HCT116 (cell line): ENCODE measurements around the gene SLC17A8.

Experiments
- CTCF ChIP-seq, 3 experiments: fragments of 200-600 bp in 1 of 3; sonication (generic) in 1 of 3; IDR thresholded peaks in 2 of 3; conservative IDR thresholded peaks in 1 of 3; 2 replicates each; pipeline ENCODE4 v1.5.1; 2012 to 2017; ENCODE audit warnings: low read depth in 2 of 3, low read length in 2 of 3, antibody characterized with exemption in 1 of 3, borderline replicate concordance in 1 of 3, control low read depth in 1 of 3, mild to moderate bottlenecking in 1 of 3, mixed read lengths in 1 of 3, mixed run types in 1 of 3, moderate library complexity in 1 of 3; ENCODE audit not compliant: insufficient read depth in 1 of 3
- EZH2phosphoT487 ChIP-seq: fragments of 200-600 bp; IDR thresholded peaks from 2 replicates; pipeline ENCODE4 v1.6.1; 2018; ENCODE audit warnings: antibody characterized with exemption, borderline replicate concordance
- POLR2A ChIP-seq: IDR thresholded peaks from 2 replicates; pipeline ENCODE4 v1.7.0; 2011; ENCODE audit warnings: borderline replicate concordance; ENCODE audit not compliant: insufficient read depth, insufficient read length; ENCODE audit errors: extremely low read depth
- POLR2AphosphoS5 ChIP-seq: IDR thresholded peaks from 2 replicates; pipeline ENCODE4 v1.6.1; 2011; ENCODE audit warnings: mild to moderate bottlenecking, low read depth, low read length, moderate library complexity
- RAD21 ChIP-seq: IDR thresholded peaks from 2 replicates; pipeline ENCODE4 v1.6.1; 2012; ENCODE audit warnings: low read depth, mild to moderate bottlenecking
- SP1 ChIP-seq: IDR thresholded peaks from 2 replicates; pipeline ENCODE4 v1.6.1; 2012; ENCODE audit warnings: low read depth
- YY1 ChIP-seq: IDR thresholded peaks from 2 replicates; pipeline ENCODE4 v1.6.1; 2011; ENCODE audit warnings: low read length, low read depth, moderate library complexity, mild to moderate bottlenecking; ENCODE audit not compliant: insufficient replicate concordance; ENCODE audit errors: extremely low read depth
- TF ChIP-seq, protein P1 (sequence below): IDR thresholded peaks from 2 replicates; pipeline ENCODE4 v1.6.1; 2012; ENCODE audit warnings: low read depth

DNA sequence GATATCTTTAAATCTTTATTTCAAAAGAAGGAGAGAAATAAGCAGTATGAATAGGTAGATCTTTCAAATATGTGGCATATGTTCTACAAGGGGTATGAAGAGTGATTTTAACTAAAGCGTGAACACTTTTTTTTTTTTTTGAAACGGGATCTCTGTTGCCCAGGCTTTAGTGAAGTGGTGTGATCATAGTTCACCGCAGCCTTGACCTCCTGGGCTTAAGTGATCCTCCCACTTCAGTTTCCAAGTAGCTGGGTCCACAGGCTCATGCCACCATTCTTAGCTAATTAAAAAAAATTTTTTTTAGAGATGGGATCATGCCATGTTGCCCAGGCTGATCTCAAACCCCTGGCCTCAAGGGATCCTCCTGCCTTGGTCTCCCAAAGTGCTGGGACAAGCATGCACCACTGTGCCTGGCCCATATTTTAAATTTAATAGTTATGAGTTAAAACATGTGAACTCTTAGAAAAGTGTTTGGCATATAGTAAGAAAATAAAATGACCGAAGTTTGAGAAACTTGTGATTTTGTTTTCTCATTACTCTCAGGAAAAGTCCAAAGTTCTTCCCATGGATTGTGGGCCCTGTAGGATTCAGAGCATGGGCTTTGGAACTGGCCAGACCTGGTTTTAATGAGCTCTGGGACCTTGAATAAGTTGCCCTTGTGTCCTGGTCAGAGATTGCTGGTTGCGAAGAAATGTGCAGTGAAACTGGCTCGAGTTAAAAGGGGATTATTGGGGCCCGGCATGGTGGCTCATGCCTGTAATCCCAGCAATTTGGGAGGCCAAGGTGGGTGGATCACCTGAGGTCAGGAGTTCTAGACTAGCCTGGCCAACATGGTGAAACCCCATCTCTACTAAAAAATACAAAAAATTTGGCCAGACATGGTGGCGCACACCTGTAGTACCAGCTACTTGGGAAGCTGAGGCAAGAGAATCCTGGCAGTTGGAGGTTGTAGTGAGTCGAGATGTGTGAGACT, 27.0 kb downstream of the SLC17A8 start:
- no peak for TF ChIP-seq SP1
- no peak for TF ChIP-seq RAD21
- no peak for TF ChIP-seq CTCF (IDR thresholded peaks at IDR 0.05 in 2 of 3, conservative IDR thresholded peaks at IDR 0.05 in 1 of 3; ENCODE audit: borderline replicate concordance in 1 of 3, insufficient read depth in 1 of 3, low read depth in 2 of 3, low read length in 2 of 3)
- TF ChIP-seq YY1 = no peak
- TF ChIP-seq, protein P1, sequence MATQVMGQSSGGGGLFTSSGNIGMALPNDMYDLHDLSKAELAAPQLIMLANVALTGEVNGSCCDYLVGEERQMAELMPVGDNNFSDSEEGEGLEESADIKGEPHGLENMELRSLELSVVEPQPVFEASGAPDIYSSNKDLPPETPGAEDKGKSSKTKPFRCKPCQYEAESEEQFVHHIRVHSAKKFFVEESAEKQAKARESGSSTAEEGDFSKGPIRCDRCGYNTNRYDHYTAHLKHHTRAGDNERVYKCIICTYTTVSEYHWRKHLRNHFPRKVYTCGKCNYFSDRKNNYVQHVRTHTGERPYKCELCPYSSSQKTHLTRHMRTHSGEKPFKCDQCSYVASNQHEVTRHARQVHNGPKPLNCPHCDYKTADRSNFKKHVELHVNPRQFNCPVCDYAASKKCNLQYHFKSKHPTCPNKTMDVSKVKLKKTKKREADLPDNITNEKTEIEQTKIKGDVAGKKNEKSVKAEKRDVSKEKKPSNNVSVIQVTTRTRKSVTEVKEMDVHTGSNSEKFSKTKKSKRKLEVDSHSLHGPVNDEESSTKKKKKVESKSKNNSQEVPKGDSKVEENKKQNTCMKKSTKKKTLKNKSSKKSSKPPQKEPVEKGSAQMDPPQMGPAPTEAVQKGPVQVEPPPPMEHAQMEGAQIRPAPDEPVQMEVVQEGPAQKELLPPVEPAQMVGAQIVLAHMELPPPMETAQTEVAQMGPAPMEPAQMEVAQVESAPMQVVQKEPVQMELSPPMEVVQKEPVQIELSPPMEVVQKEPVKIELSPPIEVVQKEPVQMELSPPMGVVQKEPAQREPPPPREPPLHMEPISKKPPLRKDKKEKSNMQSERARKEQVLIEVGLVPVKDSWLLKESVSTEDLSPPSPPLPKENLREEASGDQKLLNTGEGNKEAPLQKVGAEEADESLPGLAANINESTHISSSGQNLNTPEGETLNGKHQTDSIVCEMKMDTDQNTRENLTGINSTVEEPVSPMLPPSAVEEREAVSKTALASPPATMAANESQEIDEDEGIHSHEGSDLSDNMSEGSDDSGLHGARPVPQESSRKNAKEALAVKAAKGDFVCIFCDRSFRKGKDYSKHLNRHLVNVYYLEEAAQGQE = no peak
- TF ChIP-seq POLR2AphosphoS5 = no peak
- no peak for TF ChIP-seq POLR2A
- no peak for TF ChIP-seq EZH2phosphoT487
